OCI-LY1 (cell line): ENCODE results near the gene MYO19.

Experiments used
- H2AFZ ChIP-seq: fragments of 200-600 bp; sonication (generic), shearing (Covaris generic); 2 replicates; pipeline ENCODE4 v1.6.0; 2014; ENCODE audit warnings: antibody characterized with exemption, mild to moderate bottlenecking, low read length
- H3F3A ChIP-seq: fragments of 200-600 bp; sonication (generic), shearing (Covaris generic); 2 replicates; pipeline ENCODE4 v1.6.0; 2014; ENCODE audit warnings: mild to moderate bottlenecking, antibody characterized with exemption, low read length, moderate library complexity; ENCODE audit not compliant: insufficient read depth
- H3K27ac ChIP-seq: fragments of 200-600 bp; sonication (generic); 2 replicates; pipeline ENCODE4 v1.5.1; 2014; ENCODE audit warnings: low read length, mixed run types, mild to moderate bottlenecking, low read depth; ENCODE audit not compliant: poor library complexity, severe bottlenecking
- H3K27me3 ChIP-seq: fragments of 200-600 bp; sonication (generic); 2 replicates; pipeline ENCODE4 v1.6.0; 2014; ENCODE audit warnings: antibody characterized with exemption, mild to moderate bottlenecking, low read length, moderate library complexity; ENCODE audit not compliant: insufficient read depth
- H3K36me3 ChIP-seq: fragments of 200-600 bp; sonication (generic); 2 replicates; pipeline ENCODE4 v1.6.1; 2014; ENCODE audit warnings: mild to moderate bottlenecking, antibody characterized with exemption, low read length, moderate library complexity, mixed read lengths; ENCODE audit not compliant: insufficient read depth
- H3K4me1 ChIP-seq: fragments of 200-600 bp; sonication (generic); 2 replicates; pipeline ENCODE4 v1.5.1; 2014; ENCODE audit warnings: mild to moderate bottlenecking, low read length, moderate library complexity; ENCODE audit not compliant: insufficient read depth, severe bottlenecking
- H3K4me2 ChIP-seq: fragments of 200-600 bp; sonication (generic), shearing (Covaris generic); 2 replicates; pipeline ENCODE4 v1.6.1; 2014; ENCODE audit warnings: low read length
- H3K4me3 ChIP-seq: fragments of 200-600 bp; sonication (generic); 2 replicates; pipeline ENCODE4 v1.5.1; 2014; ENCODE audit warnings: low read length, low read depth, mild to moderate bottlenecking, mixed read lengths; ENCODE audit not compliant: poor library complexity, severe bottlenecking
- H3K79me2 ChIP-seq: fragments of 200-600 bp; shearing (Covaris generic); 2 replicates; pipeline ENCODE4 v1.6.1; 2016; ENCODE audit warnings: mixed run types, low read length, mixed read lengths; ENCODE audit not compliant: insufficient read depth
- H3K9ac ChIP-seq: fragments of 200-600 bp; sonication (generic), shearing (Covaris generic); 2 replicates; pipeline ENCODE4 v1.6.1; 2014; ENCODE audit warnings: mild to moderate bottlenecking, low read length, mixed read lengths
- H3K9me2 ChIP-seq: fragments of 200-600 bp; sonication (generic), shearing (Covaris generic); 2 replicates; pipeline ENCODE4 v1.6.1; 2014; ENCODE audit warnings: low read depth, mild to moderate bottlenecking, low read length, mixed read lengths
- H3K9me3 ChIP-seq: fragments of 200-600 bp; shearing (Covaris generic); 2 replicates; pipeline ENCODE4 v1.6.1; 2014; ENCODE audit warnings: low read length, mixed read lengths
- H4K20me1 ChIP-seq: fragments of 200-600 bp; sonication (generic), shearing (Covaris generic); 2 replicates; pipeline ENCODE4 v1.6.0; 2016; ENCODE audit warnings: mild to moderate bottlenecking, low read length; ENCODE audit not compliant: insufficient read depth
- EZH2 ChIP-seq: fragments of 200-600 bp; sonication (generic), shearing (Covaris generic); IDR thresholded peaks from 2 replicates; pipeline ENCODE4 v1.8.0; 2017; ENCODE audit warnings: borderline replicate concordance, mixed run types, mild to moderate bottlenecking, antibody characterized with exemption, low read length, moderate library complexity, mixed read lengths
- TF ChIP-seq, protein P1 (sequence below): fragments of 200-600 bp; sonication (generic), shearing (Covaris generic); IDR thresholded peaks from 2 replicates; pipeline ENCODE4 v1.5.1; 2017; ENCODE audit warnings: mild to moderate bottlenecking, antibody characterized with exemption, low read length, moderate library complexity, mixed read lengths

Gene MYO19

DNA sequence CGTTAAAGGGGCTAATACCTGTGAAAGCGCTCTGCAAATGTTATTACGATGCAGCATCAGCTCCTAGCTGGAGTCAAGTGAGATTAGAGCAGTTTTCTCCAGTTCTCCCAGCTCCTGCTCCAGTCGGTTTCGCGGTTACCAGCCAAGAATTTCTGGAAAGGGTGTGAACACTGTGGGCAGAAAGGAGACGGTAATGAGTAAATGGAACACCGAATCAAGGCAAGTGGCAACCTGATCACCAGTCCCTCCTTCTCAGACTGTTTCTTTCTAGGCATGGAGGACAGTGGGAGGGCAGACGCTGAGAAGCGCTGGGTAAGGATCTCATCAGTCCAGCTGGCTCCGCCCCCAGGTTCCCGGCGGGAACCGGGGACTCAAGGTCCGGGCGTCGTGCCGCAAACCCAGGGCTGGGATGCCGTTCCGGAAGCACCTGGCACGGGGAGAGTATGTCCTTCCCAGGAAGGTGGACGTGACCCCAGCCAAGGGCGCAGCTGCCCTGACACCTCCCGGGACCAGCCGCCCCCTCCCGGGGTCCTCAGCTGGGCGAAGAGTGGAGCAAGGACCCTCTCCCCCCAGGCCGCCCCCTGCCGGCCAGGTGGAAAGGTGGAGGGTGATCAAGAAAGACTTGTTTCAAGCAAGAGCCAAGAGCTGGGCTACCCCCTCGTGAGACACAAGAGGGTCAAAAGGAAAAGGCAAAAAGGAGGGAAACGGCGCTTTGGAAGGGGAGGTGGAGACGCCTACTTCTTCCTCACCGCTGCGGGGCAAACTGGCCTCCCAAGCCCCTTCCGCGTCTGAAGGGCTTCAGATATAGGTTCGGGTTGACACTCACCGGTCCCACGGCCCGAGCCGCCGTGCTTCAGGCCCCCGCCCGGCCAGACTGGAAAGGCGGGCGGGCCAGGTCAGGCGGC, 481 bp downstream of the MYO19 start:
- Histone ChIP-seq H3K79me2 (peaks cover 5% of the 10 kb centered on the region; the same call in 1 of the 2 replicates), H4K20me1 (no peaks in the 10 kb centered on the region), H3F3A (no peaks in the 10 kb centered on the region), H3K27me3 (no peaks in the 10 kb centered on the region), H3K9me3 (no peaks in the 10 kb centered on the region), H3K9me2 (no peaks in the 10 kb centered on the region), H3K9ac (peak overlapping the region; percentile 99), H3K4me1 (peaks cover 18% of the 10 kb centered on the region), H3K27ac (peak overlapping the region; percentile 85), H3K36me3 (peaks cover 68% of the 10 kb centered on the region), H2AFZ (no peak overlapping the region), H3K4me2 (peak overlapping the region; percentile 83), H3K4me3 (peak overlapping the region; percentile 94)
- TF ChIP-seq EZH2, result no peak
- TF ChIP-seq, protein P1, sequence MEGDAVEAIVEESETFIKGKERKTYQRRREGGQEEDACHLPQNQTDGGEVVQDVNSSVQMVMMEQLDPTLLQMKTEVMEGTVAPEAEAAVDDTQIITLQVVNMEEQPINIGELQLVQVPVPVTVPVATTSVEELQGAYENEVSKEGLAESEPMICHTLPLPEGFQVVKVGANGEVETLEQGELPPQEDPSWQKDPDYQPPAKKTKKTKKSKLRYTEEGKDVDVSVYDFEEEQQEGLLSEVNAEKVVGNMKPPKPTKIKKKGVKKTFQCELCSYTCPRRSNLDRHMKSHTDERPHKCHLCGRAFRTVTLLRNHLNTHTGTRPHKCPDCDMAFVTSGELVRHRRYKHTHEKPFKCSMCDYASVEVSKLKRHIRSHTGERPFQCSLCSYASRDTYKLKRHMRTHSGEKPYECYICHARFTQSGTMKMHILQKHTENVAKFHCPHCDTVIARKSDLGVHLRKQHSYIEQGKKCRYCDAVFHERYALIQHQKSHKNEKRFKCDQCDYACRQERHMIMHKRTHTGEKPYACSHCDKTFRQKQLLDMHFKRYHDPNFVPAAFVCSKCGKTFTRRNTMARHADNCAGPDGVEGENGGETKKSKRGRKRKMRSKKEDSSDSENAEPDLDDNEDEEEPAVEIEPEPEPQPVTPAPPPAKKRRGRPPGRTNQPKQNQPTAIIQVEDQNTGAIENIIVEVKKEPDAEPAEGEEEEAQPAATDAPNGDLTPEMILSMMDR, result peak; percentile 90

DNA sequence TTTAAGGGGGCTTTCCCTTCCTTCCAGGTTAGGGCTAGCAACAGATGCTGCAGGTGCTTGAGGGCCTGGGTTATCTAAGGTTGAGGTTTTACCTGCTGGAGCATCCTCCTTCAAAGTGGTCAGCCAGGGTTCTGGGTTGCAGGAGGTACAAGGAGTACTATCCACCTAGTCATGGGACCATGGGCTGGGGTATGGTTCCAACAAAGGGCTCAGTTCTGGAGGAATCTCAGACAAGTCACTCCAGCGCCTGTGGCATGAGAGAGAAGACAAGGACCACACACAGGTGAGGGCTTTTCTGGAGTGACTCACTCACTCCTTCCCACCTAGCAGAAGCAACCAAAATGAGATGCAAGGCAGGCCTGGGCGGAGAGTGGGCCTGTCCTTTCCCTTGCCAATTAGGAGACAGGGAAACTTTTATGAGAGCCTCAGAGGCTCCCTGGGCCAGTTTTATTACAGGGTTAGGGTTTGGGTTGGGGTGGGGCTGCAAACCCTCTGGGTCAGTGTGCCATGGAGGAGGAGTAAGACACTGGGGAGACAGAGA, 2.2 kb downstream of the MYO19 start:
- Histone ChIP-seq H3K9me2 (no peaks in the 10 kb centered on the region), H3K36me3 (peaks cover 69% of the 10 kb centered on the region), H3K79me2 (peaks cover 5% of the 10 kb centered on the region; the same call in 1 of the 2 replicates), H3K27ac (no peak overlapping the region), H2AFZ (no peak overlapping the region), H4K20me1 (no peaks in the 10 kb centered on the region), H3K9ac (no peak overlapping the region), H3K4me1 (peaks cover 18% of the 10 kb centered on the region), H3F3A (no peaks in the 10 kb centered on the region), H3K27me3 (no peaks in the 10 kb centered on the region), H3K4me3 (no peak overlapping the region), H3K9me3 (no peaks in the 10 kb centered on the region), H3K4me2 (no peak overlapping the region)
- TF ChIP-seq, protein P1, result no peak
- TF ChIP-seq EZH2, result no peak

DNA sequence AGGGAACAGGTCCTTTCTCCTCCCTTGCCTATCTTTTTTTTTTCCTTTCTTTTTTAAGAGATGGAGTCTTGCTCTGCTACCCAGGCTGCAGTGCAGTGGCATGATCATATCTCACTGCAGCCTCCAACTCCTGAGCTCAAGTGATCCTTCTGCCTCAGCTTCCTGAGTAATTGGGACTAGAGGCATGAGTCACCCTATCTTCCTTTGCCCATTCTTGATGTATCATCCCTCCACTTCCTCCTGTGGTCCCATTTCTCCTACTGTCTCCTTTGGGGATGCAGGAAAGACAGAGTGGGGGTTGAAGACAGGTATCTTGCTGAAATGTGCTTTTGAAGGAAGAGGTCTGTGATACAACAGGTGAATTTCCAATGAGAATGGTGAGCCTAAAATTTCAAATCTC, 5.5 kb downstream of the MYO19 start:
- Histone ChIP-seq H3K9me2 (no peaks in the 10 kb centered on the region), H3F3A (no peaks in the 10 kb centered on the region), H3K79me2 (no peaks in the 10 kb centered on the region), H3K4me1 (peaks cover 10% of the 10 kb centered on the region), H3K27ac (no peak overlapping the region), H3K9me3 (no peaks in the 10 kb centered on the region), H3K4me3 (no peak overlapping the region), H3K36me3 (peaks cover 84% of the 10 kb centered on the region), H3K27me3 (no peaks in the 10 kb centered on the region), H2AFZ (no peak overlapping the region), H4K20me1 (no peaks in the 10 kb centered on the region), H3K9ac (no peak overlapping the region), H3K4me2 (no peak overlapping the region)
- no peak for TF ChIP-seq EZH2
- TF ChIP-seq, protein P1, result no peak
